Activated naive CD4-positive, alpha-beta T cell treated with anti-CD3 and anti-CD28 coated beads, Interleukin-2, amount 50 U/mL, for 72 hours (primary cell): Measurements from ENCODE around the gene NRN1L. TPM values are rescaled to one million over a fixed set of nuclear protein-coding genes. Genes with fewer than 3 reads are reported as not detected.
A peak's percentile ranks its signal among the peaks of the same experiment; 100 is the strongest.
"Not testable (repeated sequence)": the region's sequence is repeated elsewhere in the genome, so short reads cannot be mapped to it uniquely, and the experiment has no call there.

ENCODE experiments used
- ATAC-seq, 2 donors: fragments of 150-1000 bp; cut with Tn5 transposase; 2 replicates each; pipeline ENCODE4 v1.10.0; 2021; ENCODE audit warnings: mild to moderate bottlenecking in 2 of 2, moderate library complexity in 2 of 2
- DNase-seq, 2 donors: peaks; one replicate each; pipeline ENCODE4 v3.0.0; 2021 to 2022; ENCODE audit warnings: low spot score in 2 of 2
- H3K27ac Mint-ChIP-seq, 2 donors: one replicate each; pipeline ENCODE4 v1.8.0; 2022; ENCODE audit warnings: mild to moderate bottlenecking in 2 of 2, mixed read lengths in 2 of 2
- H3K36me3 Mint-ChIP-seq, 2 donors: one replicate each; pipeline ENCODE4 v1.8.0; 2022; ENCODE audit warnings: mixed read lengths in 2 of 2
- H3K9me3 Mint-ChIP-seq, 2 donors: one replicate each; pipeline ENCODE4 v1.8.0; 2022; ENCODE audit warnings: mixed read lengths in 2 of 2
- total RNA-seq, 2 donors: library from RNA; stranded (reverse); gene quantifications; one replicate each; pipeline ENCODE4 v1.2.3, GENCODE V29; 2022

Gene NRN1L
- total RNA-seq, 2 donors from 2014 or later: 0.78 TPM; not detected in 1

GRCh38 chr16:67856927-67857546 is 27.6 kb upstream of the NRN1L start:
- ATAC-seq: peak in 1 of 2 donors; percentile 9
- Mint-ChIP-seq H3K27ac (peak overlapping the region; percentile 56 to 90), H3K36me3 (no peaks in the 10 kb centered on the region), H3K9me3 (no peaks in the 10 kb centered on the region)
- DNase-seq: no peak

DNA sequence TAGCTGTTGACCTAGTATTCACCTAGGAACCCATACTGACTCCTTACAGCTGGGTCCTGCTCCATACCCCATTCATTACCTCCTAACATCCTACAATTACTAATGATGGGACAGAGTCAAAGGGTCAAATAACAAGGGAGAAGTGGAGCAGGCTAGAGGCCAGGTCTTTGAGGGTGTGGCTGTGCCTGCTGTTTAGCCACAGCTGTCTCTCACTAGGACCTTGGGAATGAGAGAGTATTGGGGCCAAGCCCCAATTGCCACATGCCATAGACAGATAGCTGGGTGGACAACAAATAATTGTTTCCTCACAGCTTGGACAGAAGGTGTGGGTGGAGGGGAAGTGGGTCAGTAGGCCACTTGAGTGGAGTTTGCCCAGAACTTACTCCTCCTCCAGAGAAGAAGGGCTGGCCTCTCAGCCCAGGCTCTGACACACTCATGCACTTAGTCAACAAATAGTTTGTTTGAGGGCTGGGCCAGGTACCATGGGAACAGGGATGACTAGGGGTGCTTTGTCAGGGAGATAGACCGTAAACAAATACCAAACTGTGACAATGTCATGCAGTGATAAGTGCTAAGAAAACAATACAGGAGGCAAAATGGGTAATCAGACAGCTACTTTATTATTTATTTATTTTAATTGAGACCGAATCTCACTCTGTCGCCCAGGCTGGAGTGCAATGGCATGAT is 27.0 kb upstream of the NRN1L start:
- no peaks in the 10 kb centered on the region for H3K9me3 Mint-ChIP-seq
- DNase-seq (no peak), ATAC-seq (peak; percentile 70 to 83)
- H3K27ac Mint-ChIP-seq: peak overlapping the region; percentile 56 to 90
- no peaks in the 10 kb centered on the region for H3K36me3 Mint-ChIP-seq

GRCh38 chr16:67858500-67858899 is 26.2 kb upstream of the NRN1L start:
- no peak for DNase-seq
- Mint-ChIP-seq H3K27ac (peak overlapping the region; percentile 56 to 90), H3K9me3 (no peaks in the 10 kb centered on the region), H3K36me3 (no peaks in the 10 kb centered on the region)
- ATAC-seq: no peak

DNA sequence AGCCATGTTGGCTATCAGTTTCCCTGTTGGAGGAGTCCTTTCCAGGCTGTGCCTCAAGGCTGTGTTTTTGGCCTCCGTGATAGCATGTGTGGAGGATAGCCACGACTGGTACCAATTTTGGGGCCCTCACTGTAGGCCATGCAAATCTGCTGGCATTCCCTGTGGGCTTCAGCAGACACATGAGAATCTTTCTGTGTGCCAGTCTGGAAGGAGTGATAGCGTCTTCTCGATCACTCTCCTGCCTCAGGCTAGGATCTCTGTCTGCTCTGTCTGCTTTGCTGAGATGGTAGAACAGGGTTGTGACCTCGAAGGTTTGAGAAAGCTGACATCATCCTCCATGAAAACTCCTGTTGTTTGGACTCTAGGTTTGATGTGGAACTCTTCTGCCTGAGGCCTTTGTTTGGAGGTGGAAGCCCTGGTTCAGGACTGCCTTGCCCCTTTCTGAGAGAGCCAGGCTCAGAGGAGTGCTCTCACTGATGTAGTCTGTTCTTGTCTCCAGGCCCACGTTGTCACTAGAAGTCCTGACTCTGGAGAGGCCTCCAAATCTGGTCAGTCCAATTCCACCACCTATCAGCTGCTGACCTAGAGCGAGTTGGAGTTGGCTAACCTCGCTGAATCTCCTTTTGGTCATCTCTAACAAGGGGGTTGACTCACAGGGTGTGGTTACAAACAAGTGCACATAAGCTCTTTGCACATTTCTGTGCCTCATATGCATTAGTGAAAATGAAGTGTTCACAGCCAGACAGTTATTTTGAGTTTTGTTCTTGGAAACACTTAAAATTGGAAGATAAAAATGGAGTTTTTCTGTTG is 23.9 kb upstream of the NRN1L start:
- DNase-seq (no peak), ATAC-seq (peak in 1 of 2 donors; percentile 19)
- H3K27ac Mint-ChIP-seq: peak overlapping the region; percentile 22 to 42
- H3K36me3 Mint-ChIP-seq: no peaks in the 10 kb centered on the region
- no peaks in the 10 kb centered on the region for H3K9me3 Mint-ChIP-seq

GRCh38 chr16:67861877-67862276 is 22.8 kb upstream of the NRN1L start:
- H3K27ac Mint-ChIP-seq: peak overlapping the region; percentile 19 to 42

DNA sequence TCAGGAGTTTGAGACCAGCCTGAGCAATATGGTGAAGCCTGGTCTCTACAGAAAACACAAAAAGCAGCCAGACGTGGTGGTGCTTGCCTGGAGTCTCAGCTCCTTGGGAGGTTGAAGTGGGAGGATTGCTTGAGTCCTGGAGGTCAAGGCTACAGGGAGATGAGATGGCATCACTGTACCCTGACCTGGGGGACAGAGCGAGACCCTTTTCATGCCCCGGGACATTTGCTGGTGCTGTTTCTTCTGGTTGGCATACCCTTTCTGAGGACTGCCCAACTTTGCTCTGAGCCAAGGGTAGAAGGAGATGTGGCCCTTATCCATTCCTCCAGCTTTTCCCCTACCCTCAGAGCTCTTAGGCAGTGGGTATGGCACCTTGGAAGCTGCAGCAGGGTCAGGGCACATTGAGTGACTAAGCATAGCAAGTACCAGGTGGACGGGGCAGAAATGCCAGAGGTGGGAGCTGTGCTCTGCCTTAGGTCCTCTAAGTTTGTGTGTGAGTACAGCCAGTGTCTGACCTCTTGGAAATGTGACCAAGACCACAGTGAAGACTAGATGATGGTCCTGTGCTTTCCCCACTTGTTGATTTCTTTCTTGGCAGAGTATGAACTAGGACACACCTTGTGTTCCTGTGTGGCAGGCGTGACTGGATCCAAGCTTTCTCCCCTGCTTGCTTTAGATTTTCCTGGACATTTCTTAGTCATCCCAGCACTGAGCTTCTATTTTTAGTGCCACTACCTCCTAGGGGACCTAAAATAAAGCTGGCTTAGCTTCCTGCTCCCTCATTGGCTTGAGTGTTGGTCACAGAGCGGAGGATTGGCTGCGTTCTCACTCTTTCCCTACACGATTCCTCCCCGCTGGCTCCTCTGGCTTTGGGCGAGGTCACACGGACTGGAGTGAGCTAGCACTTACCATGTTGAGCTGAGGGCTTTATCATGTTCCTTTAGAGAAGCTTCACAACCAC is 21.8 kb upstream of the NRN1L start:
- Mint-ChIP-seq H3K27ac (peak overlapping the region in 1 of 2 donors; percentile 78), H3K36me3 (no peaks in the 10 kb centered on the region), H3K9me3 (no peaks in the 10 kb centered on the region)
- ATAC-seq (no peak), DNase-seq (no peak)

More at GRCh38 chr16:67861877-67862276, 22.8 kb upstream of the NRN1L start:
- no peak for ATAC-seq
- DNase-seq: no peak
- Mint-ChIP-seq H3K9me3 (no peaks in the 10 kb centered on the region), H3K36me3 (no peaks in the 10 kb centered on the region)

GRCh38 chr16:67864044-67864443 is 20.6 kb upstream of the NRN1L start:
- not testable (repeated sequence) for H3K36me3 Mint-ChIP-seq, DNase-seq, ATAC-seq, H3K9me3 Mint-ChIP-seq
- H3K27ac Mint-ChIP-seq: peak overlapping the region in 1 of 2 donors; percentile 29

GRCh38 chr16:67864594-67864993 is 20.1 kb upstream of the NRN1L start:
- H3K36me3 Mint-ChIP-seq: no peaks in the 10 kb centered on the region
- no peak for ATAC-seq
- no peak for DNase-seq
- peak overlapping the region in 1 of 2 donors; percentile 81 for H3K27ac Mint-ChIP-seq
- no peaks in the 10 kb centered on the region for H3K9me3 Mint-ChIP-seq

DNA sequence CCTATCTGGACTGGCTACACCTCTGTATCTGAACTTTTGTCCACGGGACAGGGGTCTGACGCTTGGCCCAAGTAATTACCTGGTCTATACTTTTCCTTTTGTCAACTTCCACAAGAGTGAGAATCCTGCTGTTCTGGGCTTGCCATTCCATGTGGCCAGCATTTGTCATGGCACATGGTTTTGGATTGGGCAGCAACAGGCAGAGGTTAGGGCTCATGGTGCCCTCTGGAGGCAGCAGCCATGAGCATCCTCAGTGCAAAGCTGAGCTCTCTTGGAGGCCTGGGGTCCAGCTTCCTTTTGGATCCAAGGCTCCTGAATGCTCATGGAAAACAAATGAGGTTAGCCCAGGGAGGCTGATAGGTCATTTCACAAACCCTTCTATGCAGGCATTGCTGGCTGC is 19.4 kb upstream of the NRN1L start:
- DNase-seq: no peak
- peak; percentile 53 to 61 for ATAC-seq
- Mint-ChIP-seq H3K36me3 (no peaks in the 10 kb centered on the region), H3K27ac (no peak overlapping the region), H3K9me3 (no peaks in the 10 kb centered on the region)

DNA sequence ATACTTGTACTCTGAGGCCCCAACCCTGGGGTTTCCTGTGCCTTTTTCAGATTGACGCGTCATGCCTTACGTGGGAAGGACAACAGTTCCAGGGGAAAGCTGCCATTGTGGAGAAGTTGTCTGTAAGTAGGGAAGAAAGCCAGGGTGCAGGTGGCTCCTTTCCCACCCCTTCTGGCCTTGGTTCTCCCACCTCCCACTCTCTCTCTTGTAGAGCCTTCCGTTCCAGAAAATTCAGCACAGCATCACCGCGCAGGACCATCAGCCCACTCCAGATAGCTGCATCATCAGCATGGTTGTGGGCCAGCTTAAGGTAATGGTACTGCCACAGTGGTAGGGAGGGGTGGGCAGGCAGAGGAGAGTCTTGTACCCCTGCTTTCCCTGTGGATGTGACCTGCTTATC is 16.4 kb upstream of the NRN1L start:
- Mint-ChIP-seq H3K9me3 (no peaks in the 10 kb centered on the region), H3K27ac (no peak overlapping the region), H3K36me3 (no peaks in the 10 kb centered on the region)
- DNase-seq (no peak), ATAC-seq (no peak)

- ATAC-seq: no peak
These were observed 15.0 kb upstream of the NRN1L start for GRCh38 chr16:67869653-67870052.

GRCh38 chr16:67871256-67871655 is 13.4 kb upstream of the NRN1L start:
- H3K9me3 Mint-ChIP-seq: no peaks in the 10 kb centered on the region
- ATAC-seq: no peak
- DNase-seq: no peak
- H3K27ac Mint-ChIP-seq: peak overlapping the region; percentile 90 to 91
- H3K36me3 Mint-ChIP-seq: peaks cover 0 to 8% of the 10 kb centered on the region in 2 donors

More at GRCh38 chr16:67869653-67870052, 15.0 kb upstream of the NRN1L start:
- Mint-ChIP-seq H3K9me3 (no peaks in the 10 kb centered on the region), H3K27ac (peak overlapping the region in 1 of 2 donors; percentile 91), H3K36me3 (peaks cover 0 to 8% of the 10 kb centered on the region in 2 donors)
- DNase-seq: no peak

- ATAC-seq (no peak), DNase-seq (no peak)
- peak overlapping the region; percentile 85 to 91 for H3K27ac Mint-ChIP-seq
- no peaks in the 10 kb centered on the region for H3K9me3 Mint-ChIP-seq
- peaks cover 0 to 8% of the 10 kb centered on the region in 2 donors for H3K36me3 Mint-ChIP-seq
These were observed 12.5 kb upstream of the NRN1L start for GRCh38 chr16:67872131-67872630.

DNA sequence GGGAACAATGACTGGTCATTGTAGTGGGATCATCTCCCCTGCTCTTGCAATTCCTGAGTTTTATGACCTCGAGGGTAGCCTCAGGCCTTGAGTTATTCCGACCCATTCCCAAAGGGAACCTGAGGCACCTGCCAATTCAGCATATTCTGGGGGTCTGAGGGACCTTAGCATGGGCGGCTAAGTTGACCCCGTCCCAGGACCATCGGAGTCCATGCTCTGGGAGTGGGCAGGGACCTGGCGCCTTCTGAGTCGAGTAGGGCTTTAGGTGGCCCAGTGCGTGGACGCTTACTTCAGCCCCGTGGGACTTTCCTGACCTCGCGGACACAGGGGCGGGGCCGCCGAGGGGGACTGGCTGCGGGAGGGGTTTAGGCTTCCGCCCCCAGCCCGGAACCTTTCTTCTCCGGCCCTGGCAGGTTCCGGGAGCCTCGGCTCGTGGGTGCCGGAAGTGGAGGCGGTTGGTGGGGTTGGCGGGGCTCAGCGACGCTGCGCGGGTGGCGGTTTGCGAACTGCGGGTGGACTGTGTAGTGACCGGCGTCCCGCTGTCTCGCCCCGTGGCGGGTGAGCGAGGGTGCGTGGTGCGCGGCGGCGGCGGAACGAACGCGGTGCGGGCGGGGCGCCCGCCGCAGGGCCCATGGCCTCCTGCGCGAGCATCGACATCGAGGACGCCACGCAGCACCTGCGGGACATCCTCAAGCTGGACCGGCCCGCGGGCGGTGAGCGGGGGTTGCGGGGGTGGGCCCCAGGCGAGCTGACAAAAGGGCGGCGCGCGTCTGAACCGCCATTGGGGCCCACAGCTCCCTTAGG is 11.9 kb upstream of the NRN1L start, which contains the start of gene EDC4:
Gene EDC4 (plus strand): TSS at position 422 of the 804 bp plus-strand sequence. CDS start 210 bp downstream, at position 632.
- peaks cover 0 to 8% of the 10 kb centered on the region in 2 donors for H3K36me3 Mint-ChIP-seq
- peak within 1 kb of the TSS; percentile 85 to 91 for H3K27ac Mint-ChIP-seq
- ATAC-seq (peak; percentile 88 to 93), DNase-seq (peak; percentile 89 to 94)
- H3K9me3 Mint-ChIP-seq: no peaks in the 10 kb centered on the region
